Measurements from ENCODE around the gene SNX25.

The SNX25 gene

GRCh38 chr4:185259719-185260118 is 50.3 kb downstream of the SNX25 start:
- no peak for DNase-seq

DNA sequence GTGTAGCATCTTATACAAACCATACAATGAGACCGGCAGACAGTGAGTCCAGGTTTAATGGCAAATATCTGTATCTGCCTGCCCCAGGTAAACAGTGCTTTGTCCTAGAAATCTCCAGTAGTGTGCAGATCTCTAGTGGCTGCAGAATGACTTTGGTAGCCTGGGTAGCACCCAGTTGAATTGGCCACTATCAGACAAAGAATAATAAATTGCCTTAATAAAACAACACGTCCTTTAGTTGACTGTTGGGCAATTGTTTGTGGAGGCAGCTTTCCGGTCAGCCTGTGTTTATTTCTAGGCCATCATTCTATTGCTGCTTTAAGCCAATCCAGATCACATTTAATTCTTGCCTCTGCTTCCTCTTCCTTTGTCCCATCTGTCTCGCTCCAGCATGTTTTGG is 52.5 kb downstream of the SNX25 start:
- DNase-seq = peak in 2 of 51 donors; percentile 4 to 22

GRCh38 chr4:185263419-185263818 is 54.0 kb downstream of the SNX25 start:
- no peak for DNase-seq

DNA sequence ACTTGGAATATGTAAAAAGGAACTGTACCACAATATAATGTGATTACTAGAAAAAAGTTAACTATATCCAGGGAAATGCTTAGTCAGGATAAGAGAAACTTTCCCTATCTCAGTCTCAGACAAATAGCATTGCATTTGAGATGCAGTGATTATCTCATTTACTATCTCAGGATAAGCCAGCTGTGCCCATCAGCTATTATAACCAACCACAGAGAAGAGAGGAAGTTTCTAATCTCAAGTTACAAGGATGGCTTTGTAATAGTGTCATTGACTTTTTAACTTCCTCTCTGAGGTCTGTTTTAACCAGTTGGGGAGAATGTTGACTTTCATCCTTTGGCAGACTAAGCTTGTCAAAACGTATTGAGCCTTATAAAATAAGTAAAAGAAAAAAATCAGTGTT is 56.5 kb downstream of the SNX25 start:
- no peak for DNase-seq

- no peak for DNase-seq
Observed at GRCh38 chr4:185269286-185269685, 59.9 kb downstream of the SNX25 start.

GRCh38 chr4:185270037-185270436 is 60.6 kb downstream of the SNX25 start:
- no peak for DNase-seq

GRCh38 chr4:185270885-185271284 is 61.5 kb downstream of the SNX25 start:
- no peak for DNase-seq

- no peak for DNase-seq
Observed at GRCh38 chr4:185272245-185272644, 62.8 kb downstream of the SNX25 start.

- DNase-seq = no peak
Observed at GRCh38 chr4:185275501-185275900, 66.1 kb downstream of the SNX25 start.

- DNase-seq = no peak
Observed at GRCh38 chr4:185276036-185276435, 66.6 kb downstream of the SNX25 start.

DNA sequence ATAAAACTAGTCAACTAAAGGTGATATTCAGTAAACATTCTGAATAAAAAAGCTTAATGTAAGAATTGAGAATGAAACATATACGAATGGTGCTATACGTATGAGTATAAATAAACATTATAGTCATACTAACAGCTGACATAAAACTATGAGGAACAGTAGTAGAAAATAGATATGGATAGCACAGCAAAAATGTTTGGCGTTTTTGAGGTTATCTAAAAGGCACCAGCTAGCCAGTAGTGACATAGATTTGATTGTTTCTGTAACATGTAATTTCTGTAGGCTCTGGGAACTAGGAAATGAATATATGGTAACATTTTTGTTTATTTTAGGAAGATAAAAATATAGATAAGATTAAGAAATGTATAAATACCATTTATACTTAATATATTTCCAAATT is 69.3 kb downstream of the SNX25 start:
- DNase-seq = no peak

- no peak for DNase-seq
Observed at GRCh38 chr4:185280608-185281007, 71.2 kb downstream of the SNX25 start.

GRCh38 chr4:185282968-185283367 is 73.6 kb downstream of the SNX25 start:
- DNase-seq = no peak

GRCh38 chr4:185283723-185284122 is 74.3 kb downstream of the SNX25 start:
- DNase-seq = no peak

GRCh38 chr4:185285632-185286393 is 76.4 kb downstream of the SNX25 start:
- no peak for DNase-seq

DNA sequence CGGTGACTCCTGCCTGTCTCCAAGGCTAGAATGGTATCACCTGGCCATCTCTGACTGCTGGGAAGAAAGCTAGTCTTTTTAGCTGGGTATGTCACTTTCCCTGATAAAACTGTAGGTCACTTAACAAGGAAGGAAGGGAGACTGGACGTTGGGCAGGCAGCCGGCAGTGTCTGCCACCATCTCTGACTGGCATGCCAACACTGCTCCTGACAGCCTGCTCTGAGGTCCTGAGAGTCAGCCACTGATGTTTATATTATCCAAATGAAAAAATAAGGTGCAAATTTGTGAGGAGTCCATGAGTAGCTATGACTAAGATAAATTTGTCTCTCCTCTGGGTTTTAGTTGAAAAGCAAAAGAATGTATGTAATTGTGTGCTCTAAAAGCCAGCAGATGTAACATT is 77.2 kb downstream of the SNX25 start:
- no peak for DNase-seq

DNA sequence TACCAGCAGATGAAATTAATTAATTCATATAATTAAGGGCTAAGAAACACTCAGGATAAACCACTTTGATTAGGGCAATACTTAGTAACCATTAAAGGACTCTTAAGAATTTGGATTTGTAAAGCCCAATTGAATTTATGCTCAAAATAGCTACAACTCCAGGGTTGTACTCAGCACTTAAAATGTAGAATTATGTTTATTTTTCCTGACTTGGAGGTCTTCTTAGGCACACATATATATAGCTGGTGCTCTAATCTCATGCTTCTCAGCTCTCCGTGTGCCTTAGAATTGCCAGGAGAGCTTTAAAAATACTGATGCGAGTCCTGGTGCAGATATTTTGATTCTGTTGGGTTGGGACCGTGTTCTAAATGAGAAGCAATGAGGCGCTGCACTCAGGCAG is 77.6 kb downstream of the SNX25 start:
- no peak for DNase-seq

DNA sequence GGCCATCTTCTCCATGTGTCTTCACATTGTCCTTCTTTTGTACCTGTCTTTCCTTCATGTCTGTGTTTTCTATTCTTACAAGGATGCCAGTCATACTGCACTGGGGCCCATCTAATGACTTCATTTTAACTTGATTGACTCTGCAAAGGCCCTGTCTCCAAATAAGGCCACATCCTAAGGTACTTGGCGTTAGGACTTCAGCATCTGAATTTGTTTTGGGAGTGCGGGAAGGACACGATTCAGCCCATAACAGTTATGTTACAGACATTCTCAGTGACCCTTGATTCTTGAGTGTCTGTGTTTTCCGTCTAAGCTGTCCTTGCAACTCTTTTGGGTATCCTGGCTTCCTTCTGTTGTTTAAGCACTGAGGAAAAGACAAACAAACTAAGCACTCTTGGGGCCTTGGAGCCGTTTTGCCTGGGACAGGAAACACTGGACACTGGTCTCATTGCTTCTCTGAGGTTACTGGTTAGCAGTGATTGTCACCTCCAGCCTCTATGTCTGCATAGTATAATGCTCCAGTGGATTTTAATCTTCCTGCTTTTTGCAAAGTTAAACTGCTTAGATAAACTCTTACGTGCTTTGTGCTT is 80.7 kb downstream of the SNX25 start:
- DNase-seq = no peak

- DNase-seq = no peak
Observed at GRCh38 chr4:185290656-185291055, 81.3 kb downstream of the SNX25 start.

GRCh38 chr4:185293202-185293601 is 83.8 kb downstream of the SNX25 start:
- no peak for DNase-seq

DNA sequence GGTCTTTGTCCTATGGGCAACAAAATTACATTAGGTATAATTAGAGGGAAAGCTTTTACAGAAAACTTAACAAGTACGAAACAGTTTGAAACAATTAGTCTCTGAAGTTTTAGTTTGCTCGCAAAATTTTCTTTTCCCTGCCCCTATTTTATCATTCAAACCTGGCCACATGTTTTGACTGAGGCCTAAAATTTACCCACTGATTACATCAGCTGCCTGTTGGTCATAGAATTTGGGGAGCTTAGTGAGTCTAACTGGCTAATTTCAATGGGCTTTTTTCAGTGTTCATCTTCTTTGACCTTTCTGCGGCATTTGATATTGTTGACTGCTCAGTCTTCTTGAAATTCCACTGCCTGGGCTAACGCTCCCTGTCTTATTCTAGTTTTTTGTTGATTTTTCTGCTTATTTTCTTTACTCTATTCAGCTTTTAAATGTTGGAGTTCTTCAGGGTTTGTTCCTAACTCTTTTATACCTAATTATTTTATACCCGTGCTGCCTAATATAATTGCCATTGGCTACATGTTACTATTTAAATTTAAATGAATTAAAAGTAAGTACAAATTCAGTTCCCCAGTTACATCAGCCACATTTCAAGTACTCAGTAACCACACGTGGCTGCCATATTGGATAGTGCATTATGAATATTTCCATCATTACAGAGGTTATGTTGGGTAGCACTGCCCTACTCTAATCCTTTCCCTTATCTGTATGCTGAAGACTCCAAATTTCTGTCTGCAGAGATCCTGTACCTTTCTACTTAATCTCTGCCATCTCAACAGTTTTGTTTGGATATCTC is 87.5 kb downstream of the SNX25 start:
- no peak for DNase-seq

GRCh38 chr4:185298728-185299430 is 89.5 kb downstream of the SNX25 start:
- DNase-seq = no peak

All from hypothalamus (tissue), 51 donors.